HG03159 (cell line): ENCODE data around the gene MMP24.
"Not testable (repeated sequence)": the region's sequence is repeated elsewhere in the genome, so short reads cannot be mapped to it uniquely, and the experiment has no call there.

ENCODE experiments used
- ATAC-seq: cut with Tn5 transposase; IDR thresholded peaks from one replicate; pipeline ENCODE4 v1.9.1; 2021; ENCODE audit warnings: mild to moderate bottlenecking, moderate library complexity; ENCODE audit not compliant: unreplicated experiment

Gene MMP24

DNA sequence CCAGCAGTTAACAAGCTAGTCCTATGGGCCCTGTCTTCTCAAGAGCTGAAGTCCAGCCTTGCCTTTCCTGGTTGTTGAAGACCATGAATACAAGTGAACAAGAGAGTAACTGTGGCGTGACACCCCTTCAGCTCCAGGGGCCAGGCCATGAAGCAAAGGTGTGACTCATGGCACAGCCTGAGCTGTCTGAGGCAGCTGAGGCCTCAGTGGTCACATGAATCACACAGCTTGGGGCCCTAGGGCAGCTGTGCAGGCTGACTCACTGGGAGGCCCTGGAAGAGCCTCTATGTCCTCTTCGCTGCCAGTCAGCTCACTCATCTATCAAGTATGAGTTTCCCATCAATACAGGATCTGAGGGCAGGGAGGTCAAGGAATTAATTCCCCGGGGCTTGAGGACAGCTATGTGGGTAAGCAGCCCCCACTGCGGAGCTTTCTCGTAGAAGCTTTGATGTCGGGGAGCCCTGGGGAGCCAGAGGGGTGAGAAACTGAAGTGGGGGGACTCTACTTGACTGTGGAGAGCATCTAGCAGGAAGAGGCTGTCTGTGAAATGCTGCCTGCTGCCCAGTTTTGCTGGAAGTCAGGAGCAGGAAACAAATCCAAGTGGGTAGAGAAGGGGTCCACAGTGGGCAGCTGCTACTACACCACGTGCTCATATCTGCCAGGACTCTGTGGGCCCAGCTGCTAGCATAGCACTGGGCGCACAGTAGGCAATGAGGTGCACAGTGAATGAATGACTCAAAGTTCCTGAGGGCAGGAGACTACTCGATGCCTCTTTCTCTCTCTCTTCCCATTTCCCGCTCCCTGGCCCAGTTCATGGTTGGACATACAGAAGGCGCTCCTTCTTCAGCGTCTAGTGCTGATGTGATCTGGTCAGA lies 79.4 kb downstream of the MMP24 start:
- no peak for ATAC-seq

DNA sequence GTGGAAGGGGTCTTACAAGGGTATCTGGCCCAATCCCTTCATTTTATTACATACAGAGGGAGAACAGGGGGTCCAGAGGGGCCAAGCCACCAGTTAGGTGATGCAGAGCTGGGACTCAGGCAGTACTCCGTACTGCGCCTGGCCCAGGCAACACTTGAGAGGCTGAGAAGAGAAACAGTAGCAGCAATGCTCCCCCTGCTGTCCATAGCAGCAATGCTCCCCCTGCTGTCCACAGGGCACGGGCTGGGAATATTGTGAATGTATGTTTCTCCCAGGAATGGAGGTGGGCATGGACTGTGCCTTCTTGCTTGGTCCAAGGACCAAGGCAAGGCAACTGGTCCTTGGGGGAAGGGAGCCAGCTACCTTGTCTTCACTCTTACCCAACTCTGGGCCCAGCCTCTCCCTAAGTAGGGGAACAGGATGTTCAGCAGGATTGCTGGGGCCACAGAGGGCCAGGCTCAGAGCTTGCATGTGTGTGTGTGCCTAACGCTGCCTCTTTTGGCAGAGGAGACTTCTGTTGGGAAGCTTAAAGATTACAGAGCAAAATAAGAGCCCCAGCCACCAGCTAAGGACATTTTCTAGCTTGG lies 80.5 kb downstream of the MMP24 start:
- ATAC-seq, result no peak

- ATAC-seq, result no peak
Observed at GRCh38 chr20:35307666-35308653, 81.5 kb downstream of the MMP24 start.

DNA sequence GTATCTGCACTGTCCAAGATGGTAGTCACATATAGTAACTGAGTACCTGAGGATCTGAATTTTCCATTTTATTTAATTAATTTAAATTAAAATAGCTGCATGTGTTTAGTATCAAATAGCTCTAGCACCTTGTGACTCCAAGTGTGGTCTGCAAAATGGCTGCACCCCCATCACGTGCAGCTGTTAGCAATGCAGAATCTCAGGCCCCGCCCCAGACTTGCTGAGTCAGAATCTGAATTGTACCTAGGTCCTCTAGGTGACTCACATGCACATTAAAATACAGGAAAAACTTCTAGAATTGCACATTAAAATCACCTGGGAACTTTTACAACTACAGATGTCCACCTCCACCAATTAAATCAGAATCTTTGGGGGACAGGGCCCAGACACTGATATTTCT lies 84.9 kb downstream of the MMP24 start:
- no peak for ATAC-seq

DNA sequence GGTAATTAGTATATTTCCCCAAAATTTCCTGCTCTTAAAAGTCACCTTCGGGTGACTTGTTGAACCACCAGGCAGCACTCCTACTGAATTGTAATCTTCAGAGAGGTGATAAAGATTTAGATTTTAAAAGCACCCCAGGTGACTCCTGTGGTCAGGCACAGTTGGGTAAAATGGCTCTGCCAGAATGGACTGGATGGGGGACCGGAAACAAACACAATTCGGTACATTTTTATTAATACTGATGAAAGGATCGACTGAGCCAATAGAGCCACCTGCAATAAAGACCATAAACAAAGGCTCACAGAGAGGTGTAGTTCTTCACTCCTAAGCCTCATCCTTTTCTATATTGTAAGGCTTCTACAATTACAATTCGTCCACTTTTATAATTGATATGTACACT lies 85.3 kb downstream of the MMP24 start:
- no peak for ATAC-seq

GRCh38 chr20:35312318-35312717 lies 85.8 kb downstream of the MMP24 start:
- no peak for ATAC-seq

- no peak for ATAC-seq
Observed at GRCh38 chr20:35314816-35315631, 88.5 kb downstream of the MMP24 start.

DNA sequence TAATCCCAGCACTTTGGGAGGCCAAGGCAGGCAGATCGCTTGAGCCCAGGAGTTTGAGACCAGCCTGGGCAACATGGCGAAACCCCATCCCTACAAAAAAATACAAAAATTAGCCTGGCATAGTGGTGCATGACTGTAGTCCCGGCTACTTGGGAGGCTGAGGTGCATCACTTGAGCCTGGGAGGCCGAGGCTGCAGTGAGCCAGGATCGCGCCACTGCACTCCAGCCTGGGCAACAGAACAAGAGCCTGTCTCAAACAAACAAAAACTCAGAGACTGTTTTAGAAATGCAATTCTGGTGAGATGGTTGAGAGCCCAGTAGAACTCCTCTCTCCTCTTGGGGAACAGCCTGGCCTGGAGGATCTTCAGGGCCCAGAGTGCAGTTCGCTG lies 89.1 kb downstream of the MMP24 start:
- not testable (repeated sequence) for ATAC-seq

DNA sequence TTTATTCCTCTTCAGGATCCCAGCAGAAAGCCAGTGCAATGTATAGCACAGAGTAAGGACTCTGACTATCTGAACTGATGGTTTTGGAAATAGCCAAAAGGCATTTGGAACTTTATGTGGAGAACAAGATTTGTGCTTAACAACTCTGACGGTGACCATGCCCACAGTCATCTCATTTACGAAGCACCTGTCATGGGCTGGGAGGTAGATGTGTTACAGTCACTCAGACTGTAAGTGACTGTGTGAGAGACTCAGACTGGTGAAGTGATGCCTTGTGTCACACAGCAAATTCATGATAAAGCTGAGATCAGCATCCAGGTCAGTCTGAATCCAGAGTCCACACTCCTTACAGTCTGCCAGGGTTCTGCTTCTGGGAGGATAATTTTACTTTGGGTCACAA lies 89.6 kb downstream of the MMP24 start:
- no peak for ATAC-seq

- no peak for ATAC-seq
Observed at GRCh38 chr20:35317416-35318210, 91.1 kb downstream of the MMP24 start.

DNA sequence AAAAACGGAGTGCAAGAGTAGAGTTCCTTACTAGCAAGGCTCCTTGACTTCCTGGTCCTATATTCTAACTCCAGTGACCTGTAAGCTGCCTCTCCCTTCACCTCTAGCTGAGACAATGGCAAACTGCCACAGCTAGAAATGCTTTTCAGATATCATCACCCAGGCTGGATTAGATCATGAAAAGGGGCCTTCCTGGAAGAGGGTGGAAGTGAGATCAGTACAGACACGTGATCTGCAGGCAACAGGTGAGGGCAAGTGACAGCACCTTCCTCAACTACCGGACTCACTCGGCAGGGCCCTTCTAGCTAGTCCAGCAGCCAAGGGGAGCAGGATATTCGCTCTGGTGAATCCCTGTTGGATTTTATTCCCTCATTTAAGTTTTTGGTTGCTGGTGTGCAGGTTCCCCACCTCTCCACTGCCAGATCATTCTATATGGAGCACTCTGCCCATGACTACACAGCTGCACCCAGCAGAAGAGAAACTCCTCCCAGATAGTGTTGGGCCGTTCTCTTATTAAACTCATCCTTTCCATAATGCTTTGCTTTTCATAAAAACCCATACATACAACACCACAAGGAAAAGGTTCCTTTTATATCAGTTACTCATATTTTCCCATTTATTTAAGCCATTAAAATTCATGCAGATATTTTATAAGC lies 92.1 kb downstream of the MMP24 start:
- no peak for ATAC-seq

GRCh38 chr20:35319192-35319870 lies 92.8 kb downstream of the MMP24 start:
- no peak for ATAC-seq

GRCh38 chr20:35319871-35320197 lies 93.3 kb downstream of the MMP24 start:
- no peak for ATAC-seq

- no peak for ATAC-seq
Observed at GRCh38 chr20:35320396-35321126, 94.1 kb downstream of the MMP24 start.

DNA sequence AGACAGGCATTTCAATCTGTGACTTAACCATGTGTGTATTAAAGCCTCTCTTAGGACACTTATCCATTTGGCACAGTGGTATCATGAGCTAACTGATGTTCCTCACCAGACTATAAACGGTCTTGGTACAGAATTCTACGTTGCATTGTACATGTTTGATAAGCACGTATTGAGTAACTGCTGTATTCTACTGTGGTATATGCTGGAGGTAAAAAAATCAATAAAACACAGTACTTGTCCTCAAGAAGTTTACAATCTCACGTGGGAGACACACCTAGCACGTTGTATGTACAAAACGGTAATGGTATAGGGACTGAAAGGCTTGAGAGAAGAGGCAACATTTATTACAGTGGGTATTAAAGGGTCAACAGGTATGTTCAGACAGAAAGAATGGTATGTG lies 98.9 kb downstream of the MMP24 start:
- ATAC-seq, result no peak

DNA sequence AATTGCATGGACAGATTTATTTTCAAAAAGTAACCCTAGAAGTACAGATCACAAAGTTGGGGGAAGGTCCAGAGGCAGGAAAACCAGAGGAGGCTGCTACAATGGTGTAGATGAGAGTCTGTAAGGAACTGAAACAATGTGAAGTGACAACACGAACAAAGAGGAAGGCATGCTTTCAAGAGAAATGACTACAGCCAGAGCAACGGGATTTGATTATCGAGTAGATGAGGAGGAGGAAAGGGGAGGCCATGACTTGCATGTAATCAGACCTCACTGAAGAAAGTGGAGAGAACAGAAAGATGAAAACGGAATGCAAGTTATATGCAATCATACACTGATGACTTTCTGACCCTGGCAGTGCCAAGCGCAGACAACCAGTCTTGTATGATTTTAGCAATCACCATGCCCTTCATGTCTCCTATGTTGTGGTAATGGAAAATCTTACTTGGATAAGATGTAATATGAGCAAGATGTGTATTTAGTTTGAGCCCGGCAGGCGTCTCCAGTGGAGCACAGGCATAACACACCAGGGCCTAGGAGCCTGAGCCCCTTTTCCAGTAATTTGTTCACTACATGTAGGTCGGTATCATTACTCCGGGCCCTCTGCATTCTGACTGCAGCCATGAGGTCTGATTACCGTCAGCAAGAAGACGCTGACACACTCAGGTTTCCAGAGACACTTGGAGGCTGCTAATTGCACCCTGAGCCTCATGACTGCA lies 99.7 kb downstream of the MMP24 start:
- no peak for ATAC-seq
